PC-3 (cell line): Measurements from ENCODE around the gene CYTIP. TPM values are rescaled to one million over a fixed set of nuclear protein-coding genes. Genes with fewer than 3 reads are reported as not detected.
"Not testable (repeated sequence)": the region's sequence is repeated elsewhere in the genome, so short reads cannot be mapped to it uniquely, and the experiment has no call there.

Source experiments
- ATAC-seq: fragments of 200-7000 bp; cut with Tn5 transposase; 2 replicates; pipeline ENCODE4 v1.9.1; 2020; ENCODE audit warnings: mild to moderate bottlenecking, moderate library complexity
- BruUV-seq: library from RNA; stranded (reverse); fragments of 400-500 nt; replicated peaks from 2 replicates; lab custom pipeline; 2021; lab: Mats Ljungman, UMichigan
- CTCF ChIA-PET: fragments of 300-600 bp; sonication (Branson Sonifier 250); formaldehyde crosslinking; loops from one replicate; lab custom pipeline; 2022; ENCODE audit warnings: antibody characterized with exemption; lab: Charles Lee
- POLR2A ChIA-PET: fragments of 300-600 bp; sonication (Branson Sonifier 250); formaldehyde crosslinking; loops from one replicate; lab custom pipeline; 2022; ENCODE audit warnings: antibody characterized with exemption; ENCODE audit not compliant: unreplicated experiment; lab: Charles Lee
- DNase-seq: peaks from one replicate; pipeline ENCODE4 v3.0.0-alpha.2; 2015
- H2AFZ ChIP-seq: fragments of 300-600 bp; sonication (generic); 2 replicates; pipeline ENCODE4 v1.6.0; 2016; ENCODE audit warnings: antibody characterized with exemption, low read length
- H3F3A ChIP-seq: fragments of 300-600 bp; sonication (generic); one replicate; pipeline ENCODE4 v1.6.0; 2017; ENCODE audit warnings: antibody characterized with exemption, low read length, control low read depth, mild to moderate bottlenecking; ENCODE audit not compliant: unreplicated experiment
- H3K27ac ChIP-seq: fragments of 300-600 bp; sonication (generic); 2 replicates; pipeline ENCODE4 v1.5.1; 2016; ENCODE audit warnings: mild to moderate bottlenecking, low read length
- H3K27me3 ChIP-seq: fragments of 300-600 bp; sonication (generic); 2 replicates; pipeline ENCODE4 v1.6.1; 2016; ENCODE audit warnings: low read length, mixed read lengths
- H3K36me3 ChIP-seq: fragments of 300-600 bp; sonication (generic); 2 replicates; pipeline ENCODE4 v1.6.1; 2016; ENCODE audit warnings: low read depth, mixed run types, low read length, mixed read lengths
- H3K4me1 ChIP-seq: fragments of 300-600 bp; sonication (generic); 2 replicates; pipeline ENCODE4 v1.5.1; 2016; ENCODE audit warnings: low read length; ENCODE audit not compliant: insufficient read depth
- H3K4me2 ChIP-seq: fragments of 300-600 bp; sonication (generic); 2 replicates; pipeline ENCODE4 v1.6.0; 2016; ENCODE audit warnings: low read length
- H3K4me3 ChIP-seq: fragments of 300-600 bp; sonication (generic); 2 replicates; pipeline ENCODE4 v1.5.1; 2016; ENCODE audit warnings: mild to moderate bottlenecking, low read length, mixed read lengths
- H3K79me2 ChIP-seq: fragments of 300-600 bp; sonication (generic); 2 replicates; pipeline ENCODE4 v1.6.1; 2017; ENCODE audit warnings: low read length, mixed read lengths
- H3K9ac ChIP-seq: fragments of 300-600 bp; sonication (generic); 2 replicates; pipeline ENCODE4 v1.6.0; 2016; ENCODE audit warnings: mild to moderate bottlenecking, low read length
- H3K9me2 ChIP-seq: fragments of 300-600 bp; sonication (generic); replicated peaks from 2 replicates; pipeline ENCODE4 v1.6.1; 2016; ENCODE audit warnings: mixed run types, low read length, mixed read lengths
- H3K9me3 ChIP-seq: fragments of 300-600 bp; sonication (generic); 2 replicates; pipeline ENCODE4 v1.6.1; 2016; ENCODE audit warnings: low read length, mixed read lengths
- H4K20me1 ChIP-seq: fragments of 300-600 bp; sonication (generic); 2 replicates; pipeline ENCODE4 v1.6.1; 2016; ENCODE audit warnings: low read length, mixed read lengths
- EZH2 ChIP-seq: fragments of 300-600 bp; sonication (generic); IDR thresholded peaks from one replicate; pipeline ENCODE4 v1.6.1; 2017; ENCODE audit warnings: antibody characterized with exemption, mild to moderate bottlenecking, low read length; ENCODE audit not compliant: unreplicated experiment
- EZH2phosphoT487 ChIP-seq: fragments of 300-600 bp; sonication (generic); IDR thresholded peaks from 2 replicates; pipeline ENCODE4 v1.6.1; 2018; ENCODE audit warnings: mild to moderate bottlenecking, antibody characterized with exemption, low read length, borderline replicate concordance
- intact Hi-C: fragments of 100-400 bp; cut with micrococcal nuclease; formaldehyde crosslinking; loops from 2 replicates; pipeline ENCODE4 v1.9.0; 2023
- total RNA-seq: library from RNA; depleted of rRNA; stranded (reverse); fragments of >200 nt; gene quantifications from 2 replicates; pipeline ENCODE4 v1.2.3, GENCODE V29; 2014
- TF ChIP-seq, protein P1 (sequence below): fragments of 300-600 bp; sonication (generic); conservative IDR thresholded peaks from 2 replicates; pipeline ENCODE4 v1.5.1; 2017; ENCODE audit warnings: antibody characterized with exemption, low read depth, mild to moderate bottlenecking, low read length

The CYTIP gene
- total RNA-seq, 1 experiment from 2014 or later = 0.26 TPM

DNA sequence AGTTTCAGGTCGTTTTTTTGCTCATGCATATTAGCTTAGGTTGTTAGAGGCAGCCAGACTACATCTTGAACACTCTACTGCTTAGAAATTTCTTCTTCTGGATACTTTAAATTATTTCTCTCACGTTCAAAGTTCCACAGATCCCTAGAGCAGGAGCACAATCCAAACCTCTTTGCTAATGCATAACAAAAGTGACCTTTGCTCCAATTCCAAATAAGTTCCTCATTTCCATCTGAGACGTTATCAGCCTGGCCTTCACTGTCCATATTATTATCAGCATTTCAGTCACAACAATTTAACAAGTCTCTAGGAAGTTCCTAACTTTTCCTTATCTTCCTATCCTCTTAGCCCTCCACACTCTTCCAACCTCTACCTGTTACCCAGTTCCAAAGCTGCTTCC lies 67.8 kb downstream of the CYTIP start:
- H2AFZ ChIP-seq = no peak overlapping the region
- H3K36me3 ChIP-seq = no peaks in the 10 kb centered on the region
- H3K79me2 ChIP-seq = no peaks in the 10 kb centered on the region
- H3F3A ChIP-seq = no peaks in the 10 kb centered on the region
- ChIA-PET CTCF (no interaction called here), POLR2A (no interaction called here)
- intact Hi-C loops = no loop called here
- no peak for ATAC-seq
- no peak overlapping the region for H3K27ac ChIP-seq
- no peak overlapping the region for H3K9ac ChIP-seq
- no peaks in the 10 kb centered on the region for H3K9me2 ChIP-seq
- no peak overlapping the region for H3K4me3 ChIP-seq
- no peaks in the 10 kb centered on the region for H3K9me3 ChIP-seq
- no peak overlapping the region for H3K4me2 ChIP-seq
- H3K27me3 ChIP-seq = no peaks in the 10 kb centered on the region
- no TSS peak for BruUV-seq
- no peaks in the 10 kb centered on the region for H4K20me1 ChIP-seq
- no peak for DNase-seq
- TF ChIP-seq, protein P1, sequence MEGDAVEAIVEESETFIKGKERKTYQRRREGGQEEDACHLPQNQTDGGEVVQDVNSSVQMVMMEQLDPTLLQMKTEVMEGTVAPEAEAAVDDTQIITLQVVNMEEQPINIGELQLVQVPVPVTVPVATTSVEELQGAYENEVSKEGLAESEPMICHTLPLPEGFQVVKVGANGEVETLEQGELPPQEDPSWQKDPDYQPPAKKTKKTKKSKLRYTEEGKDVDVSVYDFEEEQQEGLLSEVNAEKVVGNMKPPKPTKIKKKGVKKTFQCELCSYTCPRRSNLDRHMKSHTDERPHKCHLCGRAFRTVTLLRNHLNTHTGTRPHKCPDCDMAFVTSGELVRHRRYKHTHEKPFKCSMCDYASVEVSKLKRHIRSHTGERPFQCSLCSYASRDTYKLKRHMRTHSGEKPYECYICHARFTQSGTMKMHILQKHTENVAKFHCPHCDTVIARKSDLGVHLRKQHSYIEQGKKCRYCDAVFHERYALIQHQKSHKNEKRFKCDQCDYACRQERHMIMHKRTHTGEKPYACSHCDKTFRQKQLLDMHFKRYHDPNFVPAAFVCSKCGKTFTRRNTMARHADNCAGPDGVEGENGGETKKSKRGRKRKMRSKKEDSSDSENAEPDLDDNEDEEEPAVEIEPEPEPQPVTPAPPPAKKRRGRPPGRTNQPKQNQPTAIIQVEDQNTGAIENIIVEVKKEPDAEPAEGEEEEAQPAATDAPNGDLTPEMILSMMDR = no peak
- TF ChIP-seq EZH2phosphoT487 (no peak), EZH2 (no peak)
- H3K4me1 ChIP-seq = no peaks in the 10 kb centered on the region

DNA sequence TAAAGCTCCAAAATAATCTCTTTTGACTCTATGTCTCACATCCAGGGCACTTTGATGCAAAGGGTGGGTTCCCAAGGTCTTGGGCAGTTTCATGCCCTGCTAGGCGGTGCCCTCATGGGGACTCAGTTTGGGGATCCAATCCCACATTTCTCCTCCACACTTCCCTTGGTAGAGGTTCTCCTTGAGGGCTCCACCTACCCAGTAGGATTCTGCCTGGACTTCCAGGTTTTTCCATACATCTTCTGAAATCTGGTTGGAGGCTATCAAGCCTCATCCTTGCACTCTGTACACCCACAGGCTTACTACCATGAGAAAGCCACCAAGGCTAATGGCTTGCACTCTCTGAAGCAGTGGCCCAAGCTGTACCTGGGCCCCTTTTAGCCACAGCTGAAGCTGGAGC lies 68.5 kb downstream of the CYTIP start:
- H3K9ac ChIP-seq = no peak overlapping the region
- no peak overlapping the region for H3K4me2 ChIP-seq
- H4K20me1 ChIP-seq = no peaks in the 10 kb centered on the region
- intact Hi-C loops = no loop called here
- H3K9me2 ChIP-seq = no peaks in the 10 kb centered on the region
- H3K36me3 ChIP-seq = no peaks in the 10 kb centered on the region
- CTCF ChIA-PET = no interaction called here
- ATAC-seq (no peak), DNase-seq (no peak)
- H3F3A ChIP-seq = no peaks in the 10 kb centered on the region
- H3K27me3 ChIP-seq = no peaks in the 10 kb centered on the region
- no peaks in the 10 kb centered on the region for H3K9me3 ChIP-seq
- no TSS peak for BruUV-seq
- POLR2A ChIA-PET = no interaction called here
- no peak for TF ChIP-seq EZH2phosphoT487
- TF ChIP-seq EZH2 = no peak
- TF ChIP-seq, protein P1 = no peak
- no peak overlapping the region for H3K27ac ChIP-seq
- no peaks in the 10 kb centered on the region for H3K79me2 ChIP-seq
- no peak overlapping the region for H2AFZ ChIP-seq
- H3K4me1 ChIP-seq = no peaks in the 10 kb centered on the region
- no peak overlapping the region for H3K4me3 ChIP-seq

DNA sequence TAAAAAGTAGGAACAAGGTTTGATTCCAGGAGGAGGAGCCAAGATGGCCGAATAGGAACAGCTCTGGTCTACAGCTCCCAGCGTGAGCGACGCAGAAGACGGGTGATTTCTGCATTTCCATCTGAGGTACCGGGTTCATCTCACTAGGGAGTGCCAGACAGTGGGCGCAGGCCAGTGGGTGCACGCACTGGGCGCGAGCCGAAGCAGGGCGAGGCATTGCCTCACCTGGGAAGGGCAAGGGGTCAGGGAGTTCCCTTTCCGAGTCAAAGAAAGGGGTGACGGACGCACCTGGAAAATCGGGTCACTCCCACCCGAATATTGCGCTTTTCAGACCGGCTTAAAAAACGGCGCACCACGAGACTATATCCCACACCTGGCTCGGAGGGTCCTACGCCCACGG lies 75.4 kb downstream of the CYTIP start:
- BruUV-seq, H3K9ac ChIP-seq, H4K20me1 ChIP-seq, H3K4me2 ChIP-seq, CTCF ChIA-PET, H3K9me2 ChIP-seq, DNase-seq, H3K9me3 ChIP-seq, H3K4me1 ChIP-seq, intact Hi-C loops, H3K4me3 ChIP-seq, H3K27me3 ChIP-seq, POLR2A ChIA-PET, ATAC-seq, H3K79me2 ChIP-seq, H3K27ac ChIP-seq, H2AFZ ChIP-seq, H3F3A ChIP-seq, H3K36me3 ChIP-seq: not testable (repeated sequence)
